ENCODE measurements around the gene ANKRD24.

DNA sequence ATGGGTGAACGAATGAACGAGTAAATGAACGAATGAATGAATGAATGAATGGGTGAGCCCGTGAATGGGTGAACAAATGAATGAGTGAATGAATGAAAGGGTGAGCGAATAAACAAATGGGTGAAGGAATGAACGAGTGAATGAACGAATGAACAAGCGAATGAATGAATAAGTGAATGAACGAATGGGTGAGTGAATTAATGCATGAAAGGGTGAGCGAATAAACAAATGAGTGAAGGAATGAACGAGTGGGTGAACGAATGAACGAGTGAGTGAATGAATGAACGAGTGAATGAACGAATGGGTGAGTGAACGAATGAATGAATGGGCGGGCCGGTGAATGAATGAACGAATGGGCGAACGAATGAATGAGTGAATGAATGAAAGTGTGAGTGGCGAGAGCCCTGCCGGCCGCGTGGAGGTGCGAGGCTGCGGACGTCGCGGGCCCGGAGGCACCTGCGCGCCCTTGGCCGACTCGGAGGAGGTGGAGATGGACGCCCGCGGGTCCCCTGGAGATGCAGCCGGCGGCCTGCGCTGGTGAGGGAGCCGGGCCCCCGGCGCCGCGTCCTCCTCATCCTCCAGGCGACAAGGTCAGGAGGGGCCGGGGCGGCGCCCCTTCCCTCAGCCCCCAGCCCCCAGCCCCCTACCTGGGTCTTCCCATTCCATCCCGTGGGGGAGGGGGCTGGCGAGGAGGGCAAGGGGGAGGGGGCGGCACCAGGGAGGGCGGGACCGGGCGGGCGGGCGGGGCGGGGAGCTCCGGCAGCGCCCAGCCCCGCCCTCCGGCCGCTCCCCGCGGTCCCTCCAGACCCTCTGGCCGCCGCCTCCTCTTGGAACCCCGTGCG is 15.4 kb downstream of the ANKRD24 start:
- TF ChIP-seq, protein P1, sequence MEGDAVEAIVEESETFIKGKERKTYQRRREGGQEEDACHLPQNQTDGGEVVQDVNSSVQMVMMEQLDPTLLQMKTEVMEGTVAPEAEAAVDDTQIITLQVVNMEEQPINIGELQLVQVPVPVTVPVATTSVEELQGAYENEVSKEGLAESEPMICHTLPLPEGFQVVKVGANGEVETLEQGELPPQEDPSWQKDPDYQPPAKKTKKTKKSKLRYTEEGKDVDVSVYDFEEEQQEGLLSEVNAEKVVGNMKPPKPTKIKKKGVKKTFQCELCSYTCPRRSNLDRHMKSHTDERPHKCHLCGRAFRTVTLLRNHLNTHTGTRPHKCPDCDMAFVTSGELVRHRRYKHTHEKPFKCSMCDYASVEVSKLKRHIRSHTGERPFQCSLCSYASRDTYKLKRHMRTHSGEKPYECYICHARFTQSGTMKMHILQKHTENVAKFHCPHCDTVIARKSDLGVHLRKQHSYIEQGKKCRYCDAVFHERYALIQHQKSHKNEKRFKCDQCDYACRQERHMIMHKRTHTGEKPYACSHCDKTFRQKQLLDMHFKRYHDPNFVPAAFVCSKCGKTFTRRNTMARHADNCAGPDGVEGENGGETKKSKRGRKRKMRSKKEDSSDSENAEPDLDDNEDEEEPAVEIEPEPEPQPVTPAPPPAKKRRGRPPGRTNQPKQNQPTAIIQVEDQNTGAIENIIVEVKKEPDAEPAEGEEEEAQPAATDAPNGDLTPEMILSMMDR (conservative IDR thresholded peaks at IDR 0.05 in 1 of 2, IDR thresholded peaks at IDR 0.05 in 1 of 2; ENCODE audit: extremely low read depth in 1 of 2, insufficient read depth in 1 of 2, low read depth in 1 of 2, low read length in 2 of 2) = no peak
- TF ChIP-seq EZH2 (IDR thresholded peaks at IDR 0.05; ENCODE audit: borderline replicate concordance, low read length) = peak; percentile 13
